ENCODE results near the gene MACC1.
A peak's percentile ranks its signal among the peaks of the same experiment; 100 is the strongest.

The MACC1 gene, protein sequence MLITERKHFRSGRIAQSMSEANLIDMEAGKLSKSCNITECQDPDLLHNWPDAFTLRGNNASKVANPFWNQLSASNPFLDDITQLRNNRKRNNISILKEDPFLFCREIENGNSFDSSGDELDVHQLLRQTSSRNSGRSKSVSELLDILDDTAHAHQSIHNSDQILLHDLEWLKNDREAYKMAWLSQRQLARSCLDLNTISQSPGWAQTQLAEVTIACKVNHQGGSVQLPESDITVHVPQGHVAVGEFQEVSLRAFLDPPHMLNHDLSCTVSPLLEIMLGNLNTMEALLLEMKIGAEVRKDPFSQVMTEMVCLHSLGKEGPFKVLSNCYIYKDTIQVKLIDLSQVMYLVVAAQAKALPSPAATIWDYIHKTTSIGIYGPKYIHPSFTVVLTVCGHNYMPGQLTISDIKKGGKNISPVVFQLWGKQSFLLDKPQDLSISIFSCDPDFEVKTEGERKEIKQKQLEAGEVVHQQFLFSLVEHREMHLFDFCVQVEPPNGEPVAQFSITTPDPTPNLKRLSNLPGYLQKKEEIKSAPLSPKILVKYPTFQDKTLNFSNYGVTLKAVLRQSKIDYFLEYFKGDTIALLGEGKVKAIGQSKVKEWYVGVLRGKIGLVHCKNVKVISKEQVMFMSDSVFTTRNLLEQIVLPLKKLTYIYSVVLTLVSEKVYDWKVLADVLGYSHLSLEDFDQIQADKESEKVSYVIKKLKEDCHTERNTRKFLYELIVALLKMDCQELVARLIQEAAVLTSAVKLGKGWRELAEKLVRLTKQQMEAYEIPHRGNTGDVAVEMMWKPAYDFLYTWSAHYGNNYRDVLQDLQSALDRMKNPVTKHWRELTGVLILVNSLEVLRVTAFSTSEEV

DNA sequence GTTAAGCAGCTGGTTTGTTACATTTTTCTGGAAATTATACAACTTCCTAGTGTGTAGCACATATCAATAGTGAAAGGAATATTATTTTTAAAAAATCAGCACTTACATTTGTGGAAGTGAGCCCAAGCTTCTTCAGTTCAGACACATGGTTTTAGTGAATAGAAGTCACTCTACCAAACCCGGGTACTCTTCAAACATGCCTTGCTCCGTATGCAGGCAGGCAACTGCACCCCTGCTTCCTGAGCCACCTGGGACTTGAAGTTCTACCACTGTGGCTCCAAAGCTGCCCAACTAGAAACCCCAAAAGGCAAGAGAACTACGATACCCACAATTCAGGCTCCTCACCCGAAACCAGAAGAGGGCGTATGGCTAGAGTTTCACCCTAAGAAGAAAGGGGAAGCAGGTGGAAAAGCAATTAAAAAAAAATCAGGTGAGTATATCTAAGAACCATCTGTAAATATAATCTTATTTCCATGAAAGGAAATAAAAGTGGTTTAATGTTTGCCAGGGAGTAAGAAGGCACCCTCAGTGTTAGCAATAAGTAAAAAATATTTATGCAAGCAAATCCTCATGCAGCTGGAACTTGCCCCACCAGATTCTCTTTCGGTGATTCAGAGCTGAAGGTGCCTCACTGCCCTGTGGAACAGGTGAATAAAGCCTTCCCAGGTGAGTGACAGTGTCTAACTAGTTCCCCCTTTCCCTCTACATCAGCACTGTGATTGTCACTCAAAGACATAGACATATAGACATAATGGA lies at the start of gene MACC1:
MACC1 (minus strand) TSS at position 192 of the 756 bp plus-strand sequence. CDS start 55,522 bp downstream, outside the sequence.
- ATAC-seq (ENCODE audit: low read depth) = peak; percentile 91
- TF ChIP-seq CTCF (IDR thresholded peaks at IDR 0.05; ENCODE audit: poor library complexity, severe bottlenecking) = peak; percentile 57
- peaks cover 49% of the 10 kb centered on the region for H3K4me1 ChIP-seq (ENCODE audit: insufficient read depth, poor library complexity, severe bottlenecking)
- H3K36me3 ChIP-seq (ENCODE audit: low read depth) = no peaks in the 10 kb centered on the region
- no peaks in the 10 kb centered on the region for H3K27me3 ChIP-seq (ENCODE audit: insufficient read depth, poor library complexity, severe bottlenecking)
- H3K4me3 ChIP-seq (ENCODE audit: severe bottlenecking) = peak within 1 kb of the TSS; percentile 10
- no peaks in the 10 kb centered on the region for H3K9me3 ChIP-seq (ENCODE audit: severe bottlenecking)
- H3K27ac ChIP-seq (ENCODE audit: poor library complexity, severe bottlenecking) = peak within 1 kb of the TSS; percentile 40
- DNase-seq (ENCODE audit: low spot score) = peak; percentile 59

DNA sequence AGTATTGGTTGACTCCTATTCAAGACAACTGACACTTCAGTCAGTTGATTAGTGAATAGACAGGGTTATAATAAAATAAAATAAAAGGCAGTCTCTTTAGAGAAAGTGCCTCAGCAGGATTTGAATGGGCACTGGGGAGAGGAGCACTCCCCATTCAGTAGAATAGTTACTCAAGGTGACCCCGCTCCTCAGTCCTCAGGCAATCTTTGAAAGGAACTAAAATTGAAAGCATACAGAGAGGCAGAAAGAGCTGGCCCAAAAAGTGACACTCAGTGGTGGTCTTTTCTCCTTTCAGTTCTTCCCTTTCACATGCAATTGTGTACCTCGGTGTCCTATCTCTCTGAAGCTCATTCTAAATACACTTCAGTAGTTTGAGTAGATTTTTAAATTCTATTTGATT lies 47.4 kb upstream of the MACC1 start:
- no peaks in the 10 kb centered on the region for H3K36me3 ChIP-seq (ENCODE audit: low read depth)
- H3K4me3 ChIP-seq (ENCODE audit: severe bottlenecking) = no peak overlapping the region
- no peaks in the 10 kb centered on the region for H3K4me1 ChIP-seq (ENCODE audit: insufficient read depth, poor library complexity, severe bottlenecking)
- ATAC-seq (ENCODE audit: low read depth) (no peak), DNase-seq (ENCODE audit: low spot score) (no peak)
- no peak overlapping the region for H3K27ac ChIP-seq (ENCODE audit: poor library complexity, severe bottlenecking)
- TF ChIP-seq CTCF (IDR thresholded peaks at IDR 0.05; ENCODE audit: poor library complexity, severe bottlenecking) = no peak
- no peaks in the 10 kb centered on the region for H3K9me3 ChIP-seq (ENCODE audit: severe bottlenecking)
- no peaks in the 10 kb centered on the region for H3K27me3 ChIP-seq (ENCODE audit: insufficient read depth, poor library complexity, severe bottlenecking)

- no peak overlapping the region for H3K27ac ChIP-seq (ENCODE audit: poor library complexity, severe bottlenecking)
- H3K4me3 ChIP-seq (ENCODE audit: severe bottlenecking) = no peak overlapping the region
- no peak for TF ChIP-seq CTCF (IDR thresholded peaks at IDR 0.05; ENCODE audit: poor library complexity, severe bottlenecking)
- H3K4me1 ChIP-seq (ENCODE audit: insufficient read depth, poor library complexity, severe bottlenecking) = no peaks in the 10 kb centered on the region
- DNase-seq (ENCODE audit: low spot score) = no peak
- H3K36me3 ChIP-seq (ENCODE audit: low read depth) = no peaks in the 10 kb centered on the region
- H3K9me3 ChIP-seq (ENCODE audit: severe bottlenecking) = no peaks in the 10 kb centered on the region
- H3K27me3 ChIP-seq (ENCODE audit: insufficient read depth, poor library complexity, severe bottlenecking) = no peaks in the 10 kb centered on the region
- ATAC-seq (ENCODE audit: low read depth) = no peak
Observed at GRCh38 chr7:20260223-20260622, 43.0 kb upstream of the MACC1 start.

- H3K36me3 ChIP-seq (ENCODE audit: low read depth) = no peaks in the 10 kb centered on the region
- no peak overlapping the region for H3K4me3 ChIP-seq (ENCODE audit: severe bottlenecking)
- H3K9me3 ChIP-seq (ENCODE audit: severe bottlenecking) = no peaks in the 10 kb centered on the region
- H3K4me1 ChIP-seq (ENCODE audit: insufficient read depth, poor library complexity, severe bottlenecking) = no peaks in the 10 kb centered on the region
- ATAC-seq (ENCODE audit: low read depth) (no peak), DNase-seq (ENCODE audit: low spot score) (no peak)
- no peak overlapping the region for H3K27ac ChIP-seq (ENCODE audit: poor library complexity, severe bottlenecking)
- no peak for TF ChIP-seq CTCF (IDR thresholded peaks at IDR 0.05; ENCODE audit: poor library complexity, severe bottlenecking)
- no peaks in the 10 kb centered on the region for H3K27me3 ChIP-seq (ENCODE audit: insufficient read depth, poor library complexity, severe bottlenecking)
Observed at GRCh38 chr7:20257212-20257611, 40.0 kb upstream of the MACC1 start.

Data from RWPE2 (cell line).